Activated CD8-positive, alpha-beta memory T cell treated with anti-CD3 and anti-CD28 coated beads for 36 hours (primary cell): Measurements from ENCODE around the gene SLC24A4. TPM values are rescaled to one million over a fixed set of nuclear protein-coding genes. Genes with fewer than 3 reads are reported as not detected.

Experiments
- CTCF ChIA-PET: fragments of 350-600 bp; sonication (Branson Sonifier 250); formaldehyde crosslinking; loops from one replicate; lab custom pipeline; 2021; ENCODE audit warnings: antibody characterized with exemption; lab: Charles Lee
- POLR2A ChIA-PET: fragments of 350-600 bp; sonication (Branson Sonifier 250); formaldehyde crosslinking; loops from one replicate; lab custom pipeline; 2021; ENCODE audit warnings: antibody characterized with exemption; lab: Charles Lee
- total RNA-seq, 2 experiments: library from RNA; stranded (reverse); gene quantifications; one replicate each; pipeline ENCODE4 v1.2.3, GENCODE V29; 2021

The SLC24A4 gene
- total RNA-seq, 2 experiments from 2014 or later = not detected

GRCh38 chr14:92447416-92448197 lies 124.6 kb downstream of the SLC24A4 start:
- ChIA-PET CTCF (no interaction called here), POLR2A (no interaction called here)

- POLR2A ChIA-PET = interaction anchor here (0.5 kb wide), 1 partner anchor 295 kb away, joined by 5 read pairs; no protein-coding TSS in a partner anchor
- CTCF ChIA-PET = no interaction called here
Measured at GRCh38 chr14:92448786-92449185, 125.8 kb downstream of the SLC24A4 start.

- CTCF ChIA-PET = no interaction called here
- POLR2A ChIA-PET = no interaction called here
Measured at GRCh38 chr14:92449404-92450181, 126.6 kb downstream of the SLC24A4 start.

GRCh38 chr14:92450351-92451070 lies 127.5 kb downstream of the SLC24A4 start:
- POLR2A ChIA-PET = no interaction called here
- CTCF ChIA-PET = interaction anchor here (0.5 kb wide), 1 partner anchor 354 kb away, joined by 3 read pairs; no protein-coding TSS in a partner anchor

- ChIA-PET CTCF (interaction anchor here (0.5 kb wide), 1 partner anchor 355 kb away, joined by 3 read pairs; no protein-coding TSS in a partner anchor), POLR2A (no interaction called here)
Measured at GRCh38 chr14:92451245-92451644, 128.3 kb downstream of the SLC24A4 start.

GRCh38 chr14:92451755-92452154 lies 128.8 kb downstream of the SLC24A4 start:
- ChIA-PET POLR2A (no interaction called here), CTCF (no interaction called here)

- ChIA-PET CTCF (no interaction called here), POLR2A (no interaction called here)
Measured at GRCh38 chr14:92452471-92452870, 129.5 kb downstream of the SLC24A4 start.

- ChIA-PET POLR2A (no interaction called here), CTCF (no interaction called here)
Measured at GRCh38 chr14:92453691-92454090, 130.7 kb downstream of the SLC24A4 start.

GRCh38 chr14:92455231-92455630 lies 132.3 kb downstream of the SLC24A4 start:
- POLR2A ChIA-PET = no interaction called here
- CTCF ChIA-PET = no interaction called here

- ChIA-PET CTCF (no interaction called here), POLR2A (no interaction called here)
Measured at GRCh38 chr14:92456215-92457015, 133.4 kb downstream of the SLC24A4 start.

GRCh38 chr14:92457016-92457565 lies 134.1 kb downstream of the SLC24A4 start:
- ChIA-PET CTCF (no interaction called here), POLR2A (no interaction called here)

- POLR2A ChIA-PET = interaction anchor here (0.6 kb wide), 1 partner anchor 336 kb away, joined by 3 read pairs; the partner anchor contains the start of gene CPSF2
- CTCF ChIA-PET = interaction anchor here (0.5 kb wide), 1 partner anchor 1264 kb away, joined by 3 read pairs; no protein-coding TSS in a partner anchor
Measured at GRCh38 chr14:92458136-92459029, 135.4 kb downstream of the SLC24A4 start.

GRCh38 chr14:92459030-92459949 lies 136.3 kb downstream of the SLC24A4 start:
- POLR2A ChIA-PET = interaction anchor here (0.5 kb wide), 1 partner anchor 117 kb away, joined by 3 read pairs; no protein-coding TSS in a partner anchor
- CTCF ChIA-PET = interaction anchor here (0.5 to 1.0 kb wide), 2 partner anchors 30 to 1265 kb away, joined by 3 read pairs; no protein-coding TSS in a partner anchor

GRCh38 chr14:92459950-92460421 lies 137.0 kb downstream of the SLC24A4 start:
- CTCF ChIA-PET = interaction anchor here (1.0 kb wide), 1 partner anchor 31 kb away, joined by 3 read pairs; no protein-coding TSS in a partner anchor
- POLR2A ChIA-PET = interaction anchor here (0.5 kb wide), 1 partner anchor 118 kb away, joined by 3 read pairs; no protein-coding TSS in a partner anchor

- ChIA-PET CTCF (interaction anchor here (1.0 kb wide), 1 partner anchor 32 kb away, joined by 3 read pairs; no protein-coding TSS in a partner anchor), POLR2A (no interaction called here)
Measured at GRCh38 chr14:92460541-92460915, 137.6 kb downstream of the SLC24A4 start.
